Activated naive CD4-positive, alpha-beta T cell (primary cell): ENCODE measurements around the gene PER1.
"Not testable (repeated sequence)": the region's sequence is repeated elsewhere in the genome, so short reads cannot be mapped to it uniquely, and the experiment has no call there.

Experiments used
- DNase-seq, 4 experiments: peaks; one replicate each; lab custom pipeline; 2025; lab: John Stamatoyannopoulos, UW

PER1 gene

GRCh38 chr17:8152112-8152775 is at the start of gene PER1:
Gene PER1 (minus strand): TSS chr17:8152404. CDS start chr17:8150706, 1,698 bp downstream.
- DNase-seq: peak; percentile 40 to 64 (median 51)

- DNase-seq: peak in 1 of 4 experiments; percentile 8
Measured at GRCh38 chr17:8192070-8192815, 40.0 kb upstream of the PER1 start.

GRCh38 chr17:8190506-8190905 is 38.3 kb upstream of the PER1 start:
- no peak for DNase-seq

GRCh38 chr17:8189711-8190477 is 37.7 kb upstream of the PER1 start, which contains the start of gene BORCS6:
Gene BORCS6 (minus strand): TSS chr17:8190180. CDS start chr17:8190140, 40 bp downstream.
- DNase-seq: peak; percentile 78 to 90 (median 82)

- peak in 1 of 4 experiments; percentile 42 for DNase-seq
Measured at GRCh38 chr17:8189041-8189710, 37.0 kb upstream of the PER1 start.

GRCh38 chr17:8188263-8188839 is 36.1 kb upstream of the PER1 start:
- peak in 1 of 4 experiments; percentile 12 for DNase-seq

- DNase-seq: peak; percentile 71 to 90 (median 84)
Measured at GRCh38 chr17:8187517-8188262, 35.5 kb upstream of the PER1 start.

GRCh38 chr17:8186787-8187516 is 34.7 kb upstream of the PER1 start:
- peak; percentile 81 to 93 (median 90) for DNase-seq

GRCh38 chr17:8186446-8186786 is 34.2 kb upstream of the PER1 start:
- no peak for DNase-seq

- DNase-seq: peak; percentile 92 to 99 (median 98)
Measured at GRCh38 chr17:8185582-8186445, 33.6 kb upstream of the PER1 start.

GRCh38 chr17:8176998-8177731 is 25.0 kb upstream of the PER1 start:
- DNase-seq: no peak

GRCh38 chr17:8176197-8176940 is 24.2 kb upstream of the PER1 start, which contains the start of gene TMEM107:
Gene TMEM107 (minus strand): TSS chr17:8176380. CDS start chr17:8176286, 94 bp downstream.
- peak; percentile 48 to 82 (median 72) for DNase-seq

GRCh38 chr17:8175795-8176196 is 23.6 kb upstream of the PER1 start:
- DNase-seq: no peak

GRCh38 chr17:8173871-8174322 is 21.7 kb upstream of the PER1 start:
- no peak for DNase-seq

- peak; percentile 22 to 47 (median 39) for DNase-seq
Measured at GRCh38 chr17:8173056-8173870, 21.1 kb upstream of the PER1 start.

- not testable (repeated sequence) for DNase-seq
Measured at GRCh38 chr17:8170186-8170585, 18.0 kb upstream of the PER1 start.

- no peak for DNase-seq
Measured at GRCh38 chr17:8167526-8167925, 15.3 kb upstream of the PER1 start.
